ENCODE results near the gene KCNK3.

Gene KCNK3

GRCh38 chr2:26696351-26696816 is 3.9 kb downstream of the KCNK3 start:
- Histone ChIP-seq H3K27ac (replicated peaks) (no peak overlapping the region), H3K27me3 (ENCODE audit: insufficient read depth, poor library complexity, severe bottlenecking) (peaks cover 18% of the 10 kb centered on the region), H3K4me3 (replicated peaks; ENCODE audit: insufficient read depth, low read length) (no peak overlapping the region)
- DNase-seq (ENCODE audit: low read depth in 1 of 2, low spot score in 1 of 2) = no peak
- TF ChIP-seq REST (IDR thresholded peaks at IDR 0.05; ENCODE audit: insufficient replicate concordance, low read depth) = no peak
- no peak for TF ChIP-seq SPI1 (IDR thresholded peaks at IDR 0.05; ENCODE audit: borderline replicate concordance, low read depth)
- TF ChIP-seq GABPA (IDR thresholded peaks at IDR 0.05; ENCODE audit: low read depth) = no peak
- TF ChIP-seq CTCF (IDR thresholded peaks at IDR 0.05; ENCODE audit: insufficient read depth, low read length) = no peak

GRCh38 chr2:26697425-26697824 is 4.9 kb downstream of the KCNK3 start:
- Histone ChIP-seq H3K27ac (replicated peaks) (no peak overlapping the region), H3K4me3 (replicated peaks; ENCODE audit: insufficient read depth, low read length) (no peak overlapping the region), H3K27me3 (ENCODE audit: insufficient read depth, poor library complexity, severe bottlenecking) (peaks cover 12% of the 10 kb centered on the region)
- no peak for TF ChIP-seq GABPA (IDR thresholded peaks at IDR 0.05; ENCODE audit: low read depth)
- TF ChIP-seq REST (IDR thresholded peaks at IDR 0.05; ENCODE audit: insufficient replicate concordance, low read depth) = no peak
- no peak for TF ChIP-seq CTCF (IDR thresholded peaks at IDR 0.05; ENCODE audit: insufficient read depth, low read length)
- TF ChIP-seq POLR2AphosphoS5 (IDR thresholded peaks at IDR 0.05; ENCODE audit: low read depth) = no peak
- no peak for TF ChIP-seq SPI1 (IDR thresholded peaks at IDR 0.05; ENCODE audit: borderline replicate concordance, low read depth)
- DNase-seq (ENCODE audit: low read depth in 1 of 2, low spot score in 1 of 2) = no peak

GRCh38 chr2:26699295-26699694 is 6.8 kb downstream of the KCNK3 start:
- TF ChIP-seq REST (IDR thresholded peaks at IDR 0.05; ENCODE audit: insufficient replicate concordance, low read depth) = no peak
- no peak for TF ChIP-seq CTCF (IDR thresholded peaks at IDR 0.05; ENCODE audit: insufficient read depth, low read length)
- TF ChIP-seq POLR2AphosphoS5 (IDR thresholded peaks at IDR 0.05; ENCODE audit: low read depth) = no peak
- no peak for TF ChIP-seq SPI1 (IDR thresholded peaks at IDR 0.05; ENCODE audit: borderline replicate concordance, low read depth)
- no peak for TF ChIP-seq GABPA (IDR thresholded peaks at IDR 0.05; ENCODE audit: low read depth)
- H3K27ac ChIP-seq (replicated peaks) = no peak overlapping the region
- H3K4me3 ChIP-seq (replicated peaks; ENCODE audit: insufficient read depth, low read length) = no peak overlapping the region
- no peak for DNase-seq (ENCODE audit: low read depth in 1 of 2, low spot score in 1 of 2)
- H3K27me3 ChIP-seq (ENCODE audit: insufficient read depth, poor library complexity, severe bottlenecking) = peaks cover 2% of the 10 kb centered on the region

All from HL-60 (cell line).